Astrocyte of the spinal cord (primary cell): ENCODE measurements around the gene PALM.
"Not testable (repeated sequence)": the region's sequence is repeated elsewhere in the genome, so short reads cannot be mapped to it uniquely, and the experiment has no call there.

Experiments
- DNase-seq: peaks from one replicate; pipeline ENCODE4 v3.0.0; 2011; ENCODE audit warnings: low read depth, low spot score
- H3K4me3 ChIP-seq: 2 replicates; pipeline ENCODE4 v1.5.1; 2011; ENCODE audit warnings: low read depth, mild to moderate bottlenecking, low read length, moderate library complexity
- in situ Hi-C: cut with HindIII; loops from 2 replicates; pipeline ENCODE4 v1.10.0; 2017; ENCODE audit warnings: low sequenced_read_pairs
- TF ChIP-seq, protein P1 (sequence below): IDR thresholded peaks from 2 replicates; pipeline ENCODE4 v1.5.1; 2012; ENCODE audit warnings: low read depth, mild to moderate bottlenecking, low read length, inconsistent platforms

PALM gene

DNA sequence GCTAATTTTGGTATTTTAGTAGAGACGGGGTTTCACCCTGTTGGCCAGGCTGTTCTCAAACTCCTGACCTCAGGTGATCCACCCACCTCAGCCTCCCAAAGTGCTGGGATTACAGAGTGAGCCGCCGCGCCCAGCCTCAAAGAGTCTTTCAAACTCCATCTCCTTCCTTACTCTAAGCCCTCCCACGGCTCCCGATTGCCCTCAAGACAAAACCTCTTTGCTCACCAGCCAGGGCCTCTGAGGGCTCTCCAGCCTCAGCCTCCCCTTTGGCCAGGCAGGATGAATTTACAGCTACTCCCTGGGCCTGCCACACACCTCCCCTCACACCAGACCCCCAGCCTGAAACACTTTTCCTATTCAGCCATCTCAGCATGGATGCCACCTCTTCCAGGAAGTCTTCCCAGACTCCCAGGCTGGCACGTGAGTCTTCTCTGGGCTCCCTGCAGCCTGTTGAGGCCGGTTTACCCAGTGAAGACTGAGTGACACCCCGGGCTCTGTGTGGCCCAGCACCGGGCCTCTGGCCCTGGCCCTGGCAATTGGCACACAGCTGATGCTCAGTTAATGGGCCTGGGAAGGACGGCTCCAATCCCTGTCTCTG, 21.1 kb upstream of the PALM start:
- no peak for DNase-seq
- TF ChIP-seq, protein P1, sequence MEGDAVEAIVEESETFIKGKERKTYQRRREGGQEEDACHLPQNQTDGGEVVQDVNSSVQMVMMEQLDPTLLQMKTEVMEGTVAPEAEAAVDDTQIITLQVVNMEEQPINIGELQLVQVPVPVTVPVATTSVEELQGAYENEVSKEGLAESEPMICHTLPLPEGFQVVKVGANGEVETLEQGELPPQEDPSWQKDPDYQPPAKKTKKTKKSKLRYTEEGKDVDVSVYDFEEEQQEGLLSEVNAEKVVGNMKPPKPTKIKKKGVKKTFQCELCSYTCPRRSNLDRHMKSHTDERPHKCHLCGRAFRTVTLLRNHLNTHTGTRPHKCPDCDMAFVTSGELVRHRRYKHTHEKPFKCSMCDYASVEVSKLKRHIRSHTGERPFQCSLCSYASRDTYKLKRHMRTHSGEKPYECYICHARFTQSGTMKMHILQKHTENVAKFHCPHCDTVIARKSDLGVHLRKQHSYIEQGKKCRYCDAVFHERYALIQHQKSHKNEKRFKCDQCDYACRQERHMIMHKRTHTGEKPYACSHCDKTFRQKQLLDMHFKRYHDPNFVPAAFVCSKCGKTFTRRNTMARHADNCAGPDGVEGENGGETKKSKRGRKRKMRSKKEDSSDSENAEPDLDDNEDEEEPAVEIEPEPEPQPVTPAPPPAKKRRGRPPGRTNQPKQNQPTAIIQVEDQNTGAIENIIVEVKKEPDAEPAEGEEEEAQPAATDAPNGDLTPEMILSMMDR = no peak
- in situ Hi-C loops = no loop called here
- H3K4me3 ChIP-seq = no peak overlapping the region

DNA sequence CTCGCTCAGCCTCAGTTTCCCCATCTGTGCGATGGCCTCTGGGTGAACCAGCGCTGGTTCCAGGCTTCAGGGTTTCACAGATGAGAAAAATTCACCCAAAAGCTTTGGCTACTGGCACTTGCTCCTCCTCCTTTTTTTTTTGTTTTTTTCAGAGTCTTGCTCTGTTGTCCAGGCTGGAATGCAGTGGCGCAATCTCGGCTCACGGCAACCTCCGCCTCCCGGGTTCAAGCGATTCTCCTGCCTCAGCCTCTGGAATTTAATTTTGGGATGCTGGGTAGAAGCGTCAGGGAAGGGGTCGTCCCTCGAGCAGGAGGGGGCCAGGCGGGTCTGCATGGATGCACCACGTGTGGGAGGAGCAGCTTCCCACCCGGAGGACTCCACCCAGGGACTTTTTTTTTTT, 20.5 kb upstream of the PALM start:
- in situ Hi-C loops = no loop called here
- no peak overlapping the region for H3K4me3 ChIP-seq
- TF ChIP-seq, protein P1 = no peak
- DNase-seq = no peak

DNA sequence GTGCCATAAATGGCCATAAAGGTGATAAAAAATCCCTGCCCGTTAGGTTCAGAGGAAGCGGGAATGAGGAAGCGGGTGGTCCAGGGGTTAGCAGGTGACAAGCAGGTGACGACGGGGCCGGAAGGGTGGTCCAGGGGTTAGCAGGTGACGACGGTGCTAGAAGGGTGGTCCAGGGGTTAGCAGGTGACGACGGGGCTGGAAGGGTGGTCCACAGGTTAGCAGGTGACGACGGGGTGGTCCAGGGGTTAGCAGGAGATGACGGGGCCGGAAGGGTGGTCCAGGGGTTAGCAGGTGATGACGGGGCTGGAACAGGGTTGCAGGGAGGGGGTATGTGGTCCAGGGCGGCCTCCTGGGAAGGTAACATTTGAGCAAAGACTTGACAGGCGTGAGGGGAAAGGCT, 19.7 kb upstream of the PALM start:
- in situ Hi-C loops = no loop called here
- no peak overlapping the region for H3K4me3 ChIP-seq
- TF ChIP-seq, protein P1 = no peak
- no peak for DNase-seq

DNA sequence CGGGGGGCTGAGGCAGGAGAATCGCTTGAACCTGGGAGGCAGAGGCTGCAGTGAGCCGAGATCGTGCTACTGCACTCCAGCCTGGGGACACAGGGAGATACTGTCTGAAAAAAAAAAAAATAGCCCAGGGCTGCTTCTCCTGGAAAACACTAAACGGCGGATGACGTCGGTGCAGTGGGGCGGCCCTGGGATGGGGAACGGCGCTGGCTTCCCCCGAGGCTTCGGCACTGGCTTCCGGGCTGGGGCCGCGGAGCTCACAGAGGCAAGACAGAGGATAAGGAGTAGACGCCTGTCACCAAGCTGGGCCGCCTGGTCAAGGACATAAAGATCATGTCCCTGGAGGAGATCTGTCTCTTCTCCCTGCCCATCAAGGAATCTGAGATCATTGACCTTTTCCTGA, 18.5 kb upstream of the PALM start:
- H3K4me3 ChIP-seq = no peak overlapping the region
- DNase-seq = no peak
- TF ChIP-seq, protein P1 = no peak
- in situ Hi-C loops = no loop called here

DNA sequence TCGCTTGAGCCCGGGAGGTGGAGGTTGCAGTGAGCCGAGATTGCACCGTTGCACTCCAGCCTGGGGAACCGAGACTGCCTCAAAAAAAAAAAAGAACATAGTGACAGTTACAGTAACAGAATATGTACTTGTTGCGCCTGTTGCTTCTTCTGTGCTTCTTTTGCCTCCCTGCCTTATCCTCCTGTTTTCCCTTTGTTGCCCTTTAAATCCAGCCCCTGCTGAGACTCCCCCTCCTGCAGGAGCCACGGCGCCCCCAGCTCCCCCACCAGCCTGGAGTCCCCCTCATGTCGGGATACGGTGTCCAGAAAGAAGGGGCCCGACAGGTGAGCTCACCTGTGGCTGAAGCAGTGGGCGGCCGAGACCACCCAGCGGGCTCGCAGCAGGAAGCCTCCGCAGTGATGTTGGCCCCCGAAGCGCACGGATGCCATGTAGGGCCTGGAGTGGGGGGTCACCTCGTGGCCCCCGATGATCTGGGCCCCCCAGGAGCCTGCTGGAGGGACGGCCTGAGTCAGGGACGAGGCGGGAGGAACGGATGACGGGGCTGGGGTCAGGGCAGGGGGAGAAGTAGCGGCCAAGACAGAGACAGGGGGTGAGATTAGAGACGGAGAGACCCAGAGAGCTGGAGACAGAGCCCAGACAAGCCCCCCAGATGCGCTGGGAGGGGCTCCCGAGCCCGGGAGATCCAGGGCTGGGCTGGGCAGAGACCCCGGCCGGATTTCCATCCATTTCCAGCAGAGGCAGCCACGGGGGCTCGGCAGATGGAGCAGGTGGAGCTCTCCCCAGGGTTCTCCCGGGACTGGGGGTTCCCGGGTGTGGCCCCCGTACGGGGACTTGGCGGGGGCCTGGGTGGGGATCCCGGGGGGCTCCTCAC, 14.0 kb upstream of the PALM start:
- TF ChIP-seq, protein P1 = no peak
- in situ Hi-C loops = no loop called here
- DNase-seq = no peak
- H3K4me3 ChIP-seq = no peak overlapping the region

DNA sequence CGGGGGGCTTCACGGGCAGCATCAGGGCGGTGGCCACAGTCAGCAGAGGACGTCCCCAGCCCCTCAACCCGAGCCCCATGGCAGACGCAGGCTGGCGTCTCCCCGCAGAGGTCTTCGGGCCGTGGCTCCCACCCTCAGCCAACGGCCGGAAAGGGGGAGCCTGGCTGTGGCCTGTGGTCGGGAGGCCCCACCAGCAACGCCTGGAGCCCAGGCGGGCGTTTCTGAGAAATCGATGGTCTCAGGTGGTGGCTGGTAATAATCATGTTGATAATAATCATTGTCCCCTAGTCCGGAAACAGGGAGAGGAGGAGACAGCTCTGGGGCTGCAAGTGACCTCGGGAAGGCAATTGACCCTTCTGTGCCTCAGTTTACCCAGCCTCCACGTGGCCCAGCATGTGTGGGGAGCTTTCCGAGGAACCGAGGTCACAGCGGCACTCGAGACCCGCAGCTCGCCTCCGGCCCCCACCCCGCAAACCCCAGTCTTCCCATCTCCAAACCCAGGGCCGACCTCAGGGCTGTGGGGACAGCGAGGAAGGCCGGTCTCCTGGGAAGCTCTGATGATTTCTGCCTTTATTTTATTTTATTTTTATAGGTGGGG, 13.3 kb upstream of the PALM start, which contains the start of gene PRSS57:
TSS of gene PRSS57 (minus strand) at position 101 of the 598 bp plus-strand sequence. CDS start at position 79, 22 bp downstream.
- in situ Hi-C loops = no loop called here
- DNase-seq = no peak
- TF ChIP-seq, protein P1 = no peak
- H3K4me3 ChIP-seq = no peak within 1 kb of the TSS

DNA sequence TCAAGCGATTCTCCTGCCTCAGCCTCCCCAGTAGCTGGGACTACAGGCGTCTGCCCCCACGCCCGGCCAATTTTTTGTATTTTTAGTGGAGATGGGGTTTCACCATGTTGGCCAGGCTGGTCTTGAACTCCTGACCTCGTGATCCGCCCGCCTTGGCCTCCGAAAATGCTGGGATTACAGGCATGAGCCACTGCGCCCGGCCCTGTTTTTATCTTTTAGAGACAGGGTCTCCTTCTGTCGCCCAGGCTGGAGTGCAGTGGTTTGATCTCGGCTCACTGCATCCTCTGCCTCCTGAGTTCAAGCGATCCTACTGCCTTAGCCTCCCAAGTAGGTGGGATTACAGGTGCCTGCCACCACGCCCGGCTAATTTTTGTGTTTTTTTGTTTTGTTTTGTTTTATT, 10.2 kb upstream of the PALM start:
- DNase-seq, H3K4me3 ChIP-seq, in situ Hi-C loops: not testable (repeated sequence)

DNA sequence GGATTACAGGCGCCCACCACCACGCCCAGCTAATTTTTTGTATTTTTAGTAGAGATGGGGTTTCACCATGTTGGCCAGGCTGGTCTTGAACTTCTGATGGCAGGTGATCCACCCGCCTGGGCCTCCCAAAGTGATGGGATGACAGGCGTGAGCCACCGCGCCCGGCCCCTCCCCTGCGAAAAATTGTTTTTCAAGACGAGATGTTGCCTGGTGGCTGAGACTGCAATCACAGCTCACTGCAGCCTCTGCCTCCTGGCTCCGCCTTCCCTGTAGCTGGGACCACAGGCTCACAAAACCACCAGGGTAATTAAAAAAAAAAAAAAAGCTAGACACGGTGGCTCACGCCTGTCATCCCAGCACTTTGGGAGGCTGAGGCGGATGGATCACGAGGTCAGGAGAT, 8.8 kb upstream of the PALM start:
- in situ Hi-C loops = not testable (repeated sequence)

DNA sequence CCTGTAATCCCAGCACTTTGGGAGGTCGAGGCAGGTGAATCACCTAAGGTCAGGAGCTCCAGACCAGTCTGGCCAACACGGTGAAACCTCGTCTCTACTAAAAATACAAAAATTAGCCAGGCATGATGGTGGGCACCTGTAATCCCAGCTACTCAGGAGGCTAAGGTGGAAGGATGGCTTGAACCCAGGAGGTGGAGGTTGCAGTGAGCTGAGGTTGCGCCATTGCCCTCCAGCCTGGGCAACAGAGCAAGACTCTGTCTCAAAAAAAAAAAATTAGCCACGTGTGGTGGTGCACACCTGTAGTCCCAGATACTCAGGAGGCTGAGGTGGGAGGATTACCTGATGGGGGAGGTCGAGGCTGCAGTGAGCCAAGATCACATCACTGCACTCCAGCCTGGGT, 5.9 kb upstream of the PALM start:
- in situ Hi-C loops, DNase-seq, H3K4me3 ChIP-seq: not testable (repeated sequence)

More for the DNA sequence above, 8.8 kb upstream of the PALM start:
- H3K4me3 ChIP-seq, DNase-seq: not testable (repeated sequence)
